A673 (cell line): ENCODE results near the gene EZR. TPM values are rescaled to one million over a fixed set of nuclear protein-coding genes. Genes with fewer than 3 reads are reported as not detected.

Source experiments
- BruUV-seq: library from RNA; stranded (reverse); fragments of 400-500 nt; replicated peaks from 2 replicates; lab custom pipeline; 2021; lab: Mats Ljungman, UMichigan
- CTCF ChIA-PET: fragments of 300-600 bp; sonication (Branson Sonifier 250); formaldehyde crosslinking; loops from one replicate; lab custom pipeline; 2022; ENCODE audit warnings: antibody characterized with exemption; lab: Charles Lee
- POLR2A ChIA-PET: fragments of 300-600 bp; sonication (Branson Sonifier 250); formaldehyde crosslinking; loops from one replicate; lab custom pipeline; 2022; ENCODE audit warnings: antibody characterized with exemption; ENCODE audit not compliant: low non-redundant PET; lab: Charles Lee
- DNase-seq: peaks from one replicate; pipeline ENCODE4 v3.0.0-alpha.2; 2015; ENCODE audit warnings: low spot score
- H3K27ac ChIP-seq: fragments of 200-600 bp; sonication (generic); 2 replicates; pipeline ENCODE4 v1.5.1; 2016; ENCODE audit warnings: mixed run types, low read depth, mild to moderate bottlenecking, mixed read lengths, antibody characterized with exemption, low read length; ENCODE audit not compliant: poor library complexity, severe bottlenecking
- H3K27me3 ChIP-seq: fragments of 200-600 bp; sonication (generic); replicated peaks from 2 replicates; pipeline ENCODE4 v1.6.1; 2017; ENCODE audit warnings: mixed run types, low read depth, mild to moderate bottlenecking, mixed read lengths, antibody characterized with exemption, low read length; ENCODE audit not compliant: insufficient read depth, poor library complexity
- H3K36me3 ChIP-seq: fragments of 200-600 bp; sonication (generic); 2 replicates; pipeline ENCODE4 v1.6.1; 2016; ENCODE audit warnings: mixed run types, mild to moderate bottlenecking, mixed read lengths, antibody characterized with exemption, low read length; ENCODE audit not compliant: insufficient read depth, poor library complexity, severe bottlenecking
- H3K4me1 ChIP-seq: fragments of 200-600 bp; sonication (generic); 2 replicates; pipeline ENCODE4 v1.6.1; 2017; ENCODE audit warnings: mixed run types, mild to moderate bottlenecking, mixed read lengths, antibody characterized with exemption, low read length; ENCODE audit not compliant: insufficient read depth, poor library complexity, severe bottlenecking
- H3K4me3 ChIP-seq: fragments of 200-600 bp; sonication (generic); 2 replicates; pipeline ENCODE4 v1.5.1; 2016; ENCODE audit warnings: low read depth, mixed run types, mild to moderate bottlenecking, mixed read lengths, low read length; ENCODE audit not compliant: poor library complexity, severe bottlenecking
- H3K9me3 ChIP-seq: fragments of 200-600 bp; sonication (generic); 2 replicates; pipeline ENCODE4 v1.6.1; 2016; ENCODE audit warnings: mixed run types, low read depth, mild to moderate bottlenecking, mixed read lengths, antibody characterized with exemption, low read length; ENCODE audit not compliant: poor library complexity, severe bottlenecking
- EZH2 ChIP-seq: fragments of 200-600 bp; sonication (generic); IDR thresholded peaks from 2 replicates; pipeline ENCODE4 v1.6.1; 2017; ENCODE audit warnings: borderline replicate concordance, low read depth, mild to moderate bottlenecking, mixed read lengths, antibody characterized with exemption, low read length; ENCODE audit not compliant: poor library complexity, severe bottlenecking
- intact Hi-C: fragments of 100-400 bp; cut with micrococcal nuclease; formaldehyde crosslinking; loops from one replicate; pipeline ENCODE4 v1.10.0; 2022; ENCODE audit not compliant: unreplicated experiment
- total RNA-seq: library from RNA; stranded (reverse); gene quantifications from 2 replicates; pipeline ENCODE4 v1.2.3, GENCODE V29; 2021
- TF ChIP-seq, protein P1 (sequence below): fragments of 300-800, 200-600 bp; sonication (generic); conservative IDR thresholded peaks from 2 replicates; pipeline ENCODE4 v1.5.1; 2017; ENCODE audit warnings: low read depth, mild to moderate bottlenecking, antibody characterized with exemption, low read length, moderate library complexity, mixed read lengths

Gene EZR
- total RNA-seq, 1 experiment from 2014 or later = 144 TPM

DNA sequence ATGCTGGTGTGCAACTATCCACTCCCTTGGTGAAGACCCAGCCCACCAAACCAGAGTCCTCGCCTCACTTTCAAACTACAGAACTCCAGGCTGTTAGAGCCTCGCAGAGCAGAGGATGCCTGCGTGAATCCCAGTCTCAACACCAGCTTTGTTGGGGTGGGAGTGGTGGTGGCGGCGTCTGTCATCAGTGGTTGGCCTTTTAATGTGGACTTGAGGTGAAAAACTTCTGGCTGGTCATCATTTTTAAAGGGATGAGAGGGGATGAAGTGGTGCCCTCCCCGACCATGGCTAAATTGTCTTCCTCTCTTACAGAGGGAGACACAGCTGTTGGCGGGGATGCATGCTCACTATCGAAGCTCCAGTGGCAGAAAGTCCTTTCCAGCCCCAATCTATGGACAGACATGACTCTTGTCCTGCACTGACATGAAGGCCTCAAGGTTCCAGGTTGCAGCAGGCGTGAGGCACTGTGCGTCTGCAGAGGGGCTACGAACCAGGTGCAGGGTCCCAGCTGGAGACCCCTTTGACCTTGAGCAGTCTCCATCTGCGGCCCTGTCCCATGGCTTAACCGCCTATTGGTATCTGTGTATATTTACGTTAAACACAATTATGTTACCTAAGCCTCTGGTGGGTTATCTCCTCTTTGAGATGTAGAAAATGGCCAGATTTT lies 54.9 kb downstream of the EZR start:
- ChIA-PET CTCF (no interaction called here), POLR2A (no interaction called here)
- BruUV-seq = no TSS peak
- Histone ChIP-seq H3K4me1 (no peaks in the 10 kb centered on the region), H3K27ac (no peak overlapping the region), H3K27me3 (no peaks in the 10 kb centered on the region), H3K36me3 (peaks cover 44% of the 10 kb centered on the region), H3K4me3 (no peak overlapping the region), H3K9me3 (no peaks in the 10 kb centered on the region)
- no peak for DNase-seq
- TF ChIP-seq EZH2 = no peak
- TF ChIP-seq, protein P1, sequence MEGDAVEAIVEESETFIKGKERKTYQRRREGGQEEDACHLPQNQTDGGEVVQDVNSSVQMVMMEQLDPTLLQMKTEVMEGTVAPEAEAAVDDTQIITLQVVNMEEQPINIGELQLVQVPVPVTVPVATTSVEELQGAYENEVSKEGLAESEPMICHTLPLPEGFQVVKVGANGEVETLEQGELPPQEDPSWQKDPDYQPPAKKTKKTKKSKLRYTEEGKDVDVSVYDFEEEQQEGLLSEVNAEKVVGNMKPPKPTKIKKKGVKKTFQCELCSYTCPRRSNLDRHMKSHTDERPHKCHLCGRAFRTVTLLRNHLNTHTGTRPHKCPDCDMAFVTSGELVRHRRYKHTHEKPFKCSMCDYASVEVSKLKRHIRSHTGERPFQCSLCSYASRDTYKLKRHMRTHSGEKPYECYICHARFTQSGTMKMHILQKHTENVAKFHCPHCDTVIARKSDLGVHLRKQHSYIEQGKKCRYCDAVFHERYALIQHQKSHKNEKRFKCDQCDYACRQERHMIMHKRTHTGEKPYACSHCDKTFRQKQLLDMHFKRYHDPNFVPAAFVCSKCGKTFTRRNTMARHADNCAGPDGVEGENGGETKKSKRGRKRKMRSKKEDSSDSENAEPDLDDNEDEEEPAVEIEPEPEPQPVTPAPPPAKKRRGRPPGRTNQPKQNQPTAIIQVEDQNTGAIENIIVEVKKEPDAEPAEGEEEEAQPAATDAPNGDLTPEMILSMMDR = no peak
- intact Hi-C loops = no loop called here

DNA sequence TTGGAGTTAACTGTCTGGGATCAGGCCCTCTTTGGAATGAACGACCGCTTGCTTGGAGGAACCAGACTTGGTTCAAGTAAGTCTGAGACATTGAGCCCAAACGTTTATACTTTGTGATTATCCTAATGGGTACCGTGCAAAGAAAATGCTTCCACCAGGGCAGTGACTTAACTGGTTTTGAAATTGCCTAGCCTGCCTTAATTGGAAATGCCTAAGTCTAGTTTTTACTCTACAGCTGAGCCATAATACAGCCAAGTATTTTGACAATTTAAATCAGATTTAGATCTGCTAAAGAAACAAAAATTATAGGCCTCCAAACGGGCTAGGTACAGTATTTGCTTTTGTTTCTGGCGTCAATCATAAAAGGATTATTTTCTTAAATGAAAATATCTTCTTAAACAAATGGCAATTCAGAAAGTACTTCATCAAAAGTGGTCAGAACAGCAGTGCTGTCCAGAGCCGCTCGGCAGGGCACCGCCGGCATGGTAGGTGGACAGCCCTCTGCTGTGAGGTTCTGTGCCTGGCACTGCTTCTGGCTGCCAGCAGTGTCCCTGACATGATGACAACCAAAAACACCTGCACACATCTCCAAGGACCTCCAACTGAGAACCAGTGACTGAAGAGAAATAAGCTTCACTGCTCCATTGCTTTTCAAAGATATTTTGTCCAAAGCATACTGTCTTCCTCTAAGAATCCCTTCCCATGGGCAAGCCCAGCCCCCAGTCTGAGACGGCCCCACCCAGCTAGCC lies 55.6 kb downstream of the EZR start:
- H3K27me3 ChIP-seq = no peaks in the 10 kb centered on the region
- ChIA-PET CTCF (no interaction called here), POLR2A (no interaction called here)
- no peaks in the 10 kb centered on the region for H3K9me3 ChIP-seq
- H3K4me3 ChIP-seq = no peak overlapping the region
- no peaks in the 10 kb centered on the region for H3K4me1 ChIP-seq
- no peak overlapping the region for H3K27ac ChIP-seq
- BruUV-seq = no TSS peak
- peaks cover 37% of the 10 kb centered on the region for H3K36me3 ChIP-seq
- DNase-seq = no peak
- intact Hi-C loops = no loop called here
- TF ChIP-seq, protein P1 = no peak
- no peak for TF ChIP-seq EZH2

DNA sequence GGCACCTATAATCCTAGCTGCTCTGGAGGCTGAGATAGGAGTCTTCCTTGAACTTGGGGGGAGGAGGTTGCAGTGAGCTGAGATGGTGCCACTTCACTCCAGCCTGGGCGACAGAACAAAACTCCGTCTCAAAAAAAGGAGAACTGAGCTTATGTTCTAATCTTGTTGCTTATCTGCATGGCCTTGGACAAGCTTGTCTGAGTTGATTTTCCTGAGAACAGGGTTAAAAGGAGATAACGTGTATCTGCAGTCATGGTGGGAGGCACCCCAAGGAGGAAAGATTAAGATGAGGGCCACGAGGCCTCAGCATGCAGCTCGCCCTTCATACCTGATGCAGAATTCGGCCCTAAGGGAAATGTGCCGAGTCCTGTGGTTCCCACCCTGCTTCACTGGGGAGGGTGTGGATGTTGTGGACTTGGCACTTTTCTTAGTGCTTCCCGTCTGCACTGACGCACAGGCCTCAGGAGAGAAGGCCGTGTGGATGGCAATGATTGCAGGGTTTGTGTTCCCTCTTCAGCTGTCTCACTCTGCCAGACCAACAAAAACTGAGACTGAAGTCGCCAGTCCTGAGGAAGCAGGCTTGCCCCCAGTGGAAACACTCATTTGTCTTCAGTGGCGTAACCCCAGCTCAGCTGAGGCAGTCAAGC lies 56.3 kb downstream of the EZR start:
- TF ChIP-seq EZH2 = no peak
- TF ChIP-seq, protein P1 = no peak
- H3K4me3 ChIP-seq = no peak overlapping the region
- H3K27ac ChIP-seq = no peak overlapping the region
- no peaks in the 10 kb centered on the region for H3K4me1 ChIP-seq
- intact Hi-C loops = no loop called here
- H3K27me3 ChIP-seq = no peaks in the 10 kb centered on the region
- peaks cover 30% of the 10 kb centered on the region for H3K36me3 ChIP-seq
- POLR2A ChIA-PET = no interaction called here
- CTCF ChIA-PET = no interaction called here
- DNase-seq = no peak
- BruUV-seq = no TSS peak
- no peaks in the 10 kb centered on the region for H3K9me3 ChIP-seq
